Urinary bladder (tissue), 4 donors: Measurements from ENCODE around the gene HVCN1. TPM values are rescaled to one million over a fixed set of nuclear protein-coding genes. Genes with fewer than 3 reads are reported as not detected.
"Not testable (repeated sequence)": the region's sequence is repeated elsewhere in the genome, so short reads cannot be mapped to it uniquely, and the experiment has no call there.

ENCODE experiments used
- DNase-seq: peaks from one replicate; pipeline ENCODE4 v3.0.0-alpha.2; 2015; ENCODE audit errors: extremely low spot score
- H3K27ac ChIP-seq: one replicate; pipeline ENCODE4 v1.5.1; 2013; ENCODE audit warnings: low read depth, mild to moderate bottlenecking, moderate library complexity
- H3K36me3 ChIP-seq: one replicate; pipeline ENCODE4 v1.6.1; 2013; ENCODE audit warnings: mild to moderate bottlenecking, moderate library complexity; ENCODE audit not compliant: insufficient read depth
- H3K4me1 ChIP-seq: one replicate; pipeline ENCODE4 v1.6.1; 2013; ENCODE audit warnings: mild to moderate bottlenecking, moderate library complexity; ENCODE audit not compliant: insufficient read depth
- H3K4me3 ChIP-seq: one replicate; pipeline ENCODE4 v1.5.1; 2013; ENCODE audit warnings: low read depth, low read length
- WGBS: extraction: QIAGEN DNeasy Blood & Tissue Kit; methylation state at CpG from one replicate; pipeline ENCODE4 v1.1.7; 2013; 5-methylcytosine and 5-hydroxymethylcytosine counted together
- polyA plus RNA-seq: library from polyadenylated mRNA; stranded (reverse); fragments of 200-250 nt; gene quantifications from one replicate; pipeline ENCODE4 v1.2.3, GENCODE V29; 2013
- total RNA-seq: library from RNA; depleted of rRNA; stranded (reverse); fragments of >200 nt; gene quantifications from one replicate; pipeline ENCODE4 v1.2.3, GENCODE V29; 2014
- donor health status: healthy with polysubstance abuse.
- donor health status: healthy.

HVCN1 gene, protein sequence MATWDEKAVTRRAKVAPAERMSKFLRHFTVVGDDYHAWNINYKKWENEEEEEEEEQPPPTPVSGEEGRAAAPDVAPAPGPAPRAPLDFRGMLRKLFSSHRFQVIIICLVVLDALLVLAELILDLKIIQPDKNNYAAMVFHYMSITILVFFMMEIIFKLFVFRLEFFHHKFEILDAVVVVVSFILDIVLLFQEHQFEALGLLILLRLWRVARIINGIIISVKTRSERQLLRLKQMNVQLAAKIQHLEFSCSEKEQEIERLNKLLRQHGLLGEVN
- total RNA-seq = 9.9 TPM
- polyA plus RNA-seq = 9.7 TPM

GRCh38 chr12:110688446-110689280 lies at the start of gene HVCN1:
HVCN1 (minus strand) TSS chr12:110689115; CDS start chr12:110683245, 5,870 bp downstream.
- H3K4me3 ChIP-seq = peak within 1 kb of the TSS; percentile 70
- H3K27ac ChIP-seq = peak within 1 kb of the TSS; percentile 70
- WGBS = 6% methylated on average over 61 of the region's 64 CpGs
- DNase-seq = no peak
- peaks cover 2% of the 10 kb centered on the region for H3K36me3 ChIP-seq
- H3K4me1 ChIP-seq = no peaks in the 10 kb centered on the region

GRCh38 chr12:110737532-110737931 lies 48.6 kb upstream of the HVCN1 start:
- no peak for DNase-seq
- Histone ChIP-seq H3K4me3 (no peak overlapping the region), H3K4me1 (no peaks in the 10 kb centered on the region), H3K27ac (no peak overlapping the region), H3K36me3 (no peaks in the 10 kb centered on the region)
- 80% methylated on average over 3 of the region's 3 CpGs for WGBS

DNA sequence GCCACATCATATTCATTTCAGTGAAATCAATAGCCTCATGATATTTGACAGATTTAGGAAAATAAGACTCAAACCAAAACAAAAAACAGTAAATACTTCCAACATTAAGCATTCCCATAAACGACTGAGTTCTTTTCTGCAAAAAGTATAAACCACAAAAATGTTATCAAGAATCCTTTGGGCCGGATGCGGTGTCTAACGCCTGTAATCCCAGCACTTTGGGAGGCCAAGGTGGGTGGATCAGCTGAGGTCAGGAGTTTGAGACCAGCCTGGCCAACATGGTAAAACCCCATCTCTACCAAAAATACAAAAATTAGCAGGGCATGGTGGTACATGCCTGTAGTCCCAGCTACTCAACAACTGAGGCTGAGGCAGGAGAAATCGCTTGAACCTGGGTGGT lies 48.1 kb upstream of the HVCN1 start:
- H3K36me3 ChIP-seq, H3K4me1 ChIP-seq, DNase-seq, H3K4me3 ChIP-seq, H3K27ac ChIP-seq: not testable (repeated sequence)
- 60% methylated on average over 5 of the region's 5 CpGs for WGBS

DNA sequence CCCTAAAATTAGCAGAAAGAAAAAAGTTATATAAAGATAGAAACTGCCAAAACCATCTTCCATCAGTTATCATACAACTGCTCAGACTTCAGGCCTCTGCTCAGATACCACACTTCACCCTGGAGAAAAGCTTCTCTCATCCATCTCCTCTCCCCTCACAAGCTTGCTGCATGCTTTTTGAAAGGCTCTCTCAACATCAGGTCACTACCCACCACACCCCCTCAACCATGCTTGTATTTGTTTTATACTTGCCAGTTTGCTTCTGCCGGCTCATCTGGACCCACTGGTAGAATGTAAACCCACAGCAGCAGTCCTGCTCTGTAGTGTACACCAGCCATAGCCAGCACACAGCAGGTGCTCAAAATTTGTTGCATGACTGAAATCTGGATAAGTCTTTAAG lies 45.0 kb upstream of the HVCN1 start:
- H3K36me3 ChIP-seq = no peaks in the 10 kb centered on the region
- H3K4me3 ChIP-seq = no peak overlapping the region
- H3K4me1 ChIP-seq = peaks cover 2% of the 10 kb centered on the region
- 49% methylated on average over 1 of the region's 1 CpG for WGBS
- no peak overlapping the region for H3K27ac ChIP-seq
- no peak for DNase-seq

- DNase-seq = no peak
- H3K27ac ChIP-seq = no peak overlapping the region
- H3K36me3 ChIP-seq = no peaks in the 10 kb centered on the region
- no peak overlapping the region for H3K4me3 ChIP-seq
- H3K4me1 ChIP-seq = peaks cover 2% of the 10 kb centered on the region
- WGBS = 45% methylated on average over 5 of the region's 5 CpGs
Observed at GRCh38 chr12:110733089-110733715, 44.3 kb upstream of the HVCN1 start.

DNA sequence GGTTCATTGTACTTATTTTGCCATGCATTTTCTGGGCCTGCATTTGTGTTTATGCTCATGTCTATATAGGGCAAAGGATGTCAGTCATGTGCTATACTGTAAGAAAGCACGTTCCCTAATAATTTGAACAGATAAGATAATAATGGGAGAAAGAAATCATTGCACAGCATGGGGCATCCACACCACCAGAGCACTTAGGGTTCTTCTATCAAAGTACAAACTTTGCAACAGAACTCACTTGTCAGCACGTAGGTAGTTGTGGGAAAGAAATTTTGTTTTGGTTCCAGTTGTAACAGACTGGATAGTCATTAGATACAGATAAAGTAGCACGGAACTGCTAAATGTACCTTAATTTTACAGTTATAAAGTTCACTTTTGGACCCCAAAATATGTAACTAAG lies 43.7 kb upstream of the HVCN1 start:
- Histone ChIP-seq H3K4me1 (peaks cover 2% of the 10 kb centered on the region), H3K36me3 (no peaks in the 10 kb centered on the region), H3K27ac (no peak overlapping the region), H3K4me3 (no peak overlapping the region)
- DNase-seq = no peak
- whole genome bisulfite sequencing = 32% methylated on average over 3 of the region's 3 CpGs

DNA sequence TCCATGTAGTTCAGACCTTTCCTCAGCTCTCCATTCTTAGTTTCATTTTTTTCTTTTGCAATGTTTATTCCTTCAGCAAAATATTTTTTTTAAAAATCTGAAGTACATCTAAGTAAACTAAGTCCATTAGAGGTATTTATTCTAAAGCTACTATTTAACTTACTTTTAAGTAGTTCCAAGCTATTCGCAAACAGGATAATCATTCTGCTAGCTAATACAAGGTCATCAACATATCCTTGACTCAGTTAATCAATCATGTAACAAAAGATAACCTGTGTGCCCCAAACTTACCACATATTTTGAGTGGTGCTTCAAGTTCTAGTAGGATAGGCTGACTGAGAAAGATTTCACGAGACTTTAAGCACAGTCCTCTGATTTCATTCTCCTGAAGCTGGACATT lies 42.6 kb upstream of the HVCN1 start:
- Histone ChIP-seq H3K27ac (no peak overlapping the region), H3K36me3 (no peaks in the 10 kb centered on the region), H3K4me3 (no peak overlapping the region), H3K4me1 (peaks cover 2% of the 10 kb centered on the region)
- WGBS = 70% methylated on average over 2 of the region's 2 CpGs
- DNase-seq = no peak

DNA sequence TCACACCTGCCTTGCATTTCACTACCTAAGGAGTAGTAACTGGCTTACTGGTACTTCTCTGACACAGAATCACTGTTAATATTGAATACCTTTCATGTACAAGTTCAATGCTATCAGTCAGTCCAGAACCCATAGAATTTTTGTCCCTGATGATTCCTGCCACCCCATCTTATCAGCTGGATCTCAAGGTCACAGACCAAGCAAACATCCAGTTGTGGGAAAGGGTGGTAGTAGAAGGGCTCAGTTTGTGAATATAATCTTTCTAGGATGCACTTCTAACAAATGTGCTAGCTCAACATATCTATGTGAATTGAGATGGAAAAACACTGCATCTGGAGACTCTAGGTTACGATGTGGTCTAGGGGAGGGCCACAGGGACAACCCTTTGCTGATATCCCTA lies 39.7 kb upstream of the HVCN1 start:
- Histone ChIP-seq H3K4me3 (no peak overlapping the region), H3K36me3 (no peaks in the 10 kb centered on the region), H3K4me1 (peaks cover 2% of the 10 kb centered on the region), H3K27ac (no peak overlapping the region)
- 95% methylated on average over 1 of the region's 1 CpG for WGBS
- no peak for DNase-seq

- Histone ChIP-seq H3K36me3 (peaks cover 3% of the 10 kb centered on the region), H3K27ac (no peak overlapping the region), H3K4me1 (peaks cover 2% of the 10 kb centered on the region), H3K4me3 (no peak overlapping the region)
- 91% methylated on average over 9 of the region's 9 CpGs for WGBS
- DNase-seq = no peak
Observed at GRCh38 chr12:110726708-110727369, 37.9 kb upstream of the HVCN1 start.

GRCh38 chr12:110726028-110726427 lies 37.1 kb upstream of the HVCN1 start:
- Histone ChIP-seq H3K27ac (no peak overlapping the region), H3K4me1 (no peaks in the 10 kb centered on the region), H3K36me3 (peaks cover 3% of the 10 kb centered on the region), H3K4me3 (no peak overlapping the region)
- 94% methylated on average over 4 of the region's 4 CpGs for WGBS
- DNase-seq = no peak

DNA sequence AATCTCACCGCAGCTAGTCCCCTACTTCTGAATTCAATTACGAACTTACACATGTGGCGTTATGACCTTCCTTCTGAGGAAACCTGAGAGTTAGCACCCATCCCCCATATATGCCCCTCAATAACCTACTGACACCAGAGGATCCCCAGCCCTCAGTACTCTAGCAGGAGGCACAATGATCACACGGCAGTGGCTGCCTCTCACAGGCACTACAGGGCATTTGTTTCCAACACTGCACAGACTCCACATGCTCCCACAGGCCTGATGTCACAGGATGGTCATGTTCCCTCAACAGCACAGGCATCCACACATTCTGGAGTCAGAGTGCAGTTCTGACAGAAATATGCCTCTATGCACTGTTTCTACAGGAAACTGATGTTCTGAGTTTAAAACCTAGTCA lies 36.4 kb upstream of the HVCN1 start:
- no peak for DNase-seq
- peaks cover 3% of the 10 kb centered on the region for H3K36me3 ChIP-seq

GRCh38 chr12:110722892-110723291 lies 34.0 kb upstream of the HVCN1 start:
- DNase-seq, H3K27ac ChIP-seq, H3K4me1 ChIP-seq, H3K4me3 ChIP-seq, H3K36me3 ChIP-seq: not testable (repeated sequence)
- 71% methylated on average over 3 of the region's 3 CpGs for whole genome bisulfite sequencing

More for the DNA sequence above, 36.4 kb upstream of the HVCN1 start:
- 82% methylated on average over 4 of the region's 4 CpGs for WGBS
- H3K27ac ChIP-seq = no peak overlapping the region
- H3K4me1 ChIP-seq = no peaks in the 10 kb centered on the region
- H3K4me3 ChIP-seq = no peak overlapping the region

GRCh38 chr12:110721570-110721969 lies 32.7 kb upstream of the HVCN1 start:
- Histone ChIP-seq H3K4me1 (no peaks in the 10 kb centered on the region), H3K27ac (no peak overlapping the region), H3K36me3 (peaks cover 3% of the 10 kb centered on the region), H3K4me3 (no peak overlapping the region)
- no peak for DNase-seq
